ENCODE results near the gene SLC39A11. TPM values are rescaled to one million over a fixed set of nuclear protein-coding genes. Genes with fewer than 3 reads are reported as not detected.

Gene SLC39A11
- total RNA-seq, 1 experiment from 2014 or later, result 46.4 TPM

DNA sequence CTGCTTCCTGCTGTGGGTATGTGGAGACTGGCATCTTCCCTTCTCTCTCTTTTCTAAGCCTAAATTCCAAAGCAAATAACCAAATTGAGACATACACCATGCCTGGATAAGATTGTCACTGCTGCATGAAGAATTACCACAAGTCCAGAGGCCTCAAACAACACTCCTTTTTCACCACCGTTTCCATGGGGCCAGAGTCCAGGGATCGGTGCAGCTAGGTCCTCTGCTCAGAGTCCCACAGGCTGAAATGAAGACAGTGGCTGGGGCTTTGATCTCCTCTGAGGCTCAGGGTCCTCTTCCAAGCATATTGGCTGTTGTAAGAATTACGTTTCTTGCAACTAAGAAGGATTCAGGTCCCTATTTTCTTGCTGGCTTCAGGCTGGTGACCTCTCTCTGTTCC is 130.4 kb downstream of the SLC39A11 start:
- no TSS peak for BruUV-seq (replicated peaks)
- Histone ChIP-seq H3K79me2 (ENCODE audit: insufficient read depth, low read length) (no peaks in the 10 kb centered on the region), H2AFZ (ENCODE audit: low read depth, low read length, poor library complexity, severe bottlenecking) (no peak overlapping the region), H3K4me1 (ENCODE audit: control insufficient read depth in 1 of 2, insufficient read depth in 2 of 2, low read length in 2 of 2) (no peaks in the 10 kb centered on the region), H3K36me3 (ENCODE audit: control insufficient read depth in 1 of 2, insufficient read depth in 2 of 2, low read length in 2 of 2) (no peaks in the 10 kb centered on the region), H4K20me1 (ENCODE audit: insufficient read depth) (no peaks in the 10 kb centered on the region), H3K27me3 (ENCODE audit: insufficient read depth, low read length) (no peaks in the 10 kb centered on the region), H3K9me3 (ENCODE audit: control insufficient read depth in 1 of 2, insufficient read depth in 1 of 2, low read depth in 1 of 2, low read length in 2 of 2) (no peaks in the 10 kb centered on the region), H3K4me2 (ENCODE audit: low read length) (no peak overlapping the region), H3K4me3 (replicated peaks in 1 of 2; ENCODE audit: low read depth in 1 of 2, low read length in 2 of 2) (no peak overlapping the region), H3K9ac (ENCODE audit: low read length) (no peak overlapping the region), H3K9me2 (ENCODE audit: insufficient read depth) (no peaks in the 10 kb centered on the region), H3K27ac (ENCODE audit: low read depth, low read length) (no peak overlapping the region)
- ChIA-PET RAD21 (ENCODE audit: low non-redundant PET in 1 of 2, low total read pairs in 2 of 2, uncharacterized antibody in 2 of 2, unreplicated experiment in 2 of 2) (no interaction called here), CTCF (no interaction called here), POLR2A (no interaction called here)
- intact Hi-C loops (cut with micrococcal nuclease), result no loop called here
- TF ChIP-seq, protein P1, sequence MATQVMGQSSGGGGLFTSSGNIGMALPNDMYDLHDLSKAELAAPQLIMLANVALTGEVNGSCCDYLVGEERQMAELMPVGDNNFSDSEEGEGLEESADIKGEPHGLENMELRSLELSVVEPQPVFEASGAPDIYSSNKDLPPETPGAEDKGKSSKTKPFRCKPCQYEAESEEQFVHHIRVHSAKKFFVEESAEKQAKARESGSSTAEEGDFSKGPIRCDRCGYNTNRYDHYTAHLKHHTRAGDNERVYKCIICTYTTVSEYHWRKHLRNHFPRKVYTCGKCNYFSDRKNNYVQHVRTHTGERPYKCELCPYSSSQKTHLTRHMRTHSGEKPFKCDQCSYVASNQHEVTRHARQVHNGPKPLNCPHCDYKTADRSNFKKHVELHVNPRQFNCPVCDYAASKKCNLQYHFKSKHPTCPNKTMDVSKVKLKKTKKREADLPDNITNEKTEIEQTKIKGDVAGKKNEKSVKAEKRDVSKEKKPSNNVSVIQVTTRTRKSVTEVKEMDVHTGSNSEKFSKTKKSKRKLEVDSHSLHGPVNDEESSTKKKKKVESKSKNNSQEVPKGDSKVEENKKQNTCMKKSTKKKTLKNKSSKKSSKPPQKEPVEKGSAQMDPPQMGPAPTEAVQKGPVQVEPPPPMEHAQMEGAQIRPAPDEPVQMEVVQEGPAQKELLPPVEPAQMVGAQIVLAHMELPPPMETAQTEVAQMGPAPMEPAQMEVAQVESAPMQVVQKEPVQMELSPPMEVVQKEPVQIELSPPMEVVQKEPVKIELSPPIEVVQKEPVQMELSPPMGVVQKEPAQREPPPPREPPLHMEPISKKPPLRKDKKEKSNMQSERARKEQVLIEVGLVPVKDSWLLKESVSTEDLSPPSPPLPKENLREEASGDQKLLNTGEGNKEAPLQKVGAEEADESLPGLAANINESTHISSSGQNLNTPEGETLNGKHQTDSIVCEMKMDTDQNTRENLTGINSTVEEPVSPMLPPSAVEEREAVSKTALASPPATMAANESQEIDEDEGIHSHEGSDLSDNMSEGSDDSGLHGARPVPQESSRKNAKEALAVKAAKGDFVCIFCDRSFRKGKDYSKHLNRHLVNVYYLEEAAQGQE (IDR thresholded peaks at IDR 0.05; ENCODE audit: low read depth), result no peak
- TF ChIP-seq, protein P2, sequence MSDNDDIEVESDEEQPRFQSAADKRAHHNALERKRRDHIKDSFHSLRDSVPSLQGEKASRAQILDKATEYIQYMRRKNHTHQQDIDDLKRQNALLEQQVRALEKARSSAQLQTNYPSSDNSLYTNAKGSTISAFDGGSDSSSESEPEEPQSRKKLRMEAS (IDR thresholded peaks at IDR 0.05), result no peak
- no peak for TF ChIP-seq JUND (IDR thresholded peaks at IDR 0.05)
- no peak for TF ChIP-seq CEBPB (IDR thresholded peaks at IDR 0.05; ENCODE audit: low read depth)
- no peak for TF ChIP-seq ZNF274 (IDR thresholded peaks at IDR 0.05; ENCODE audit: low read depth, low read length)
- no peak for TF ChIP-seq FOSL1 (IDR thresholded peaks at IDR 0.05; ENCODE audit: low read depth)
- TF ChIP-seq POLR2AphosphoS5 (IDR thresholded peaks at IDR 0.05; ENCODE audit: low read depth, low read length), result no peak
- TF ChIP-seq, protein P3, sequence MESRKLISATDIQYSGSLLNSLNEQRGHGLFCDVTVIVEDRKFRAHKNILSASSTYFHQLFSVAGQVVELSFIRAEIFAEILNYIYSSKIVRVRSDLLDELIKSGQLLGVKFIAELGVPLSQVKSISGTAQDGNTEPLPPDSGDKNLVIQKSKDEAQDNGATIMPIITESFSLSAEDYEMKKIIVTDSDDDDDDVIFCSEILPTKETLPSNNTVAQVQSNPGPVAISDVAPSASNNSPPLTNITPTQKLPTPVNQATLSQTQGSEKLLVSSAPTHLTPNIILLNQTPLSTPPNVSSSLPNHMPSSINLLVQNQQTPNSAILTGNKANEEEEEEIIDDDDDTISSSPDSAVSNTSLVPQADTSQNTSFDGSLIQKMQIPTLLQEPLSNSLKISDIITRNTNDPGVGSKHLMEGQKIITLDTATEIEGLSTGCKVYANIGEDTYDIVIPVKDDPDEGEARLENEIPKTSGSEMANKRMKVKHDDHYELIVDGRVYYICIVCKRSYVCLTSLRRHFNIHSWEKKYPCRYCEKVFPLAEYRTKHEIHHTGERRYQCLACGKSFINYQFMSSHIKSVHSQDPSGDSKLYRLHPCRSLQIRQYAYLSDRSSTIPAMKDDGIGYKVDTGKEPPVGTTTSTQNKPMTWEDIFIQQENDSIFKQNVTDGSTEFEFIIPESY (IDR thresholded peaks at IDR 0.05; ENCODE audit: extremely low read depth, insufficient replicate concordance, low read length), result no peak
- TF ChIP-seq EZH2 (IDR thresholded peaks at IDR 0.05), result no peak
- no peak for TF ChIP-seq SRF (IDR thresholded peaks at IDR 0.05; ENCODE audit: low read depth)
- TF ChIP-seq SP1 (IDR thresholded peaks at IDR 0.05; ENCODE audit: low read depth), result no peak
- DNase-seq (ENCODE audit: low read depth, low spot score) (no peak), ATAC-seq (no peak)
